K562 (cell line): Measurements from ENCODE around the gene NR6A1. TPM values are rescaled to one million over a fixed set of nuclear protein-coding genes. Genes with fewer than 3 reads are reported as not detected.

ENCODE experiments used
- ATAC-seq: fragments of 200-7000 bp; cut with Tn5 transposase; 3 replicates; pipeline ENCODE4 v1.9.1; 2020; ENCODE audit warnings: moderate library complexity
- BruUV-seq: library from RNA; stranded (reverse); fragments of 400-500 nt; replicated peaks from 2 replicates; lab custom pipeline; 2021; lab: Mats Ljungman, UMichigan
- CTCF ChIA-PET: fragments of 300-600 bp; formaldehyde crosslinking; extraction: SDS; loops from one replicate; lab custom pipeline; 2021; ENCODE audit warnings: low intra/inter-chr PET ratio; lab: Yijun Ruan, JAX
- POLR2A ChIA-PET: fragments of 300-600, 350-650 bp; sonication (Branson Sonifier 250); formaldehyde crosslinking; extraction: SDS; loops from one replicate; lab custom pipeline; 2021; ENCODE audit warnings: antibody characterized with exemption, inconsistent platforms; lab: Yijun Ruan, JAX
- DNase-seq, 4 experiments: peaks; one replicate each; pipeline versions ENCODE4 v3.0.0 to v3.0.0-alpha.2; 2011 to 2018; ENCODE audit warnings: low spot score in 3 of 4, mixed read lengths in 3 of 4; ENCODE audit errors: extremely low read depth in 1 of 4
- FAIRE-seq: peaks from 2 replicates; lab custom pipeline; 2011; peaks lifted over from hg19 to GRCh38; lab: Jason Lieb, UNC
- H2AFZ ChIP-seq: 2 replicates; pipeline ENCODE4 v1.6.0; 2011; ENCODE audit warnings: low read depth, low read length, control low read depth, inconsistent platforms
- H3K27ac ChIP-seq: fragments of 200-600 bp; 3 replicates; pipeline ENCODE4 v1.8.0; 2011; ENCODE audit warnings: low read depth, mild to moderate bottlenecking, control low read depth, inconsistent platforms, low read length, moderate library complexity, mixed read lengths; ENCODE audit errors: extremely low read depth
- H3K27me3 ChIP-seq, 2 experiments: fragments of 300-600 bp in 1 of 2; 2 replicates in 1 of 2; 3 replicates in 1 of 2; pipeline versions ENCODE4 v1.6.0 to v1.8.0; 2011; ENCODE audit warnings: inconsistent platforms in 2 of 2, low read length in 2 of 2, mild to moderate bottlenecking in 1 of 2, mixed read lengths in 1 of 2, moderate library complexity in 1 of 2; ENCODE audit not compliant: control insufficient read depth in 2 of 2, insufficient read depth in 2 of 2
- H3K36me3 ChIP-seq: fragments of 300-600 bp; 3 replicates; pipeline ENCODE4 v1.8.0; 2011; ENCODE audit warnings: mild to moderate bottlenecking, low read length, inconsistent platforms; ENCODE audit not compliant: control insufficient read depth, insufficient read depth
- H3K4me1 ChIP-seq, 2 experiments: fragments of 200-600 bp in 1 of 2; replicated peaks in 1 of 2; 2 replicates in 1 of 2; 3 replicates in 1 of 2; pipeline versions ENCODE4 v1.5.1 to v1.8.0; 2011; ENCODE audit warnings: inconsistent platforms in 2 of 2, low read length in 2 of 2, mild to moderate bottlenecking in 1 of 2, mixed read lengths in 1 of 2, moderate library complexity in 1 of 2; ENCODE audit not compliant: control insufficient read depth in 2 of 2, insufficient read depth in 2 of 2
- H3K4me2 ChIP-seq: 2 replicates; pipeline ENCODE4 v1.6.1; 2011; ENCODE audit warnings: low read length, control low read depth, inconsistent platforms, mixed read lengths; ENCODE audit not compliant: insufficient read depth
- H3K4me3 ChIP-seq: fragments of 200-600 bp; sonication (generic), shearing (Covaris generic); 2 replicates; pipeline ENCODE4 v1.5.1; 2016; ENCODE audit warnings: control low read depth, inconsistent platforms
- H3K79me2 ChIP-seq: fragments of 200-600 bp; 3 replicates; pipeline ENCODE4 v1.8.0; 2011; ENCODE audit warnings: low read length, inconsistent platforms; ENCODE audit not compliant: control insufficient read depth, insufficient read depth
- H3K9ac ChIP-seq, 2 experiments: 2 replicates each; pipeline versions ENCODE4 v1.6.0 to v1.6.1; 2011; ENCODE audit warnings: low read depth in 2 of 2, low read length in 2 of 2, control low read depth in 1 of 2, inconsistent platforms in 1 of 2, mild to moderate bottlenecking in 1 of 2, mixed read lengths in 1 of 2; ENCODE audit not compliant: insufficient read depth in 1 of 2
- H3K9me1 ChIP-seq: one replicate; pipeline ENCODE4 v1.6.0; 2011; ENCODE audit warnings: inconsistent platforms, mild to moderate bottlenecking, low read length, moderate library complexity; ENCODE audit not compliant: control insufficient read depth, insufficient read depth
- H3K9me3 ChIP-seq: replicated peaks from 2 replicates; pipeline ENCODE4 v1.5.1; 2011; ENCODE audit warnings: low read depth, low read length, inconsistent platforms; ENCODE audit not compliant: control insufficient read depth, insufficient read depth
- H4K20me1 ChIP-seq: replicated peaks from 2 replicates; pipeline ENCODE4 v1.6.1; 2011; ENCODE audit warnings: low read length, inconsistent platforms, mixed read lengths; ENCODE audit not compliant: control insufficient read depth, insufficient read depth
- ARID1B ChIP-seq: fragments of 450-650 bp; IDR thresholded peaks from 2 replicates; pipeline ENCODE4 v1.6.1; 2016; ENCODE audit warnings: antibody characterized with exemption, mild to moderate bottlenecking, inconsistent platforms
- CCAR2 ChIP-seq: fragments of 200-400 bp; formaldehyde crosslinking; IDR thresholded peaks from 2 replicates; pipeline ENCODE4 v1.6.1; 2017; ENCODE audit warnings: mild to moderate bottlenecking, low read depth, low read length
- CTCFL ChIP-seq: IDR thresholded peaks from 2 replicates; pipeline ENCODE4 v1.6.1; 2011; ENCODE audit warnings: borderline replicate concordance, low read depth, mild to moderate bottlenecking, moderate library complexity, low read length; ENCODE audit not compliant: insufficient read depth, poor library complexity, severe bottlenecking
- ELK3 ChIP-seq: fragments of 450-650 bp; formaldehyde crosslinking; IDR thresholded peaks from 2 replicates; pipeline ENCODE4 v1.4.0; 2020; ENCODE audit warnings: mild to moderate bottlenecking
- MXD1 ChIP-seq: fragments of 250-450 bp; sonication (Bioruptor Pico); IDR thresholded peaks from 2 replicates; pipeline ENCODE4 v1.8.0; 2021; ENCODE audit warnings: borderline replicate concordance, mild to moderate bottlenecking, moderate library complexity; ENCODE audit not compliant: poor library complexity, severe bottlenecking
- NR1H2 ChIP-seq: sonication (generic); formaldehyde crosslinking; IDR thresholded peaks from 2 replicates; pipeline ENCODE4 v1.4.0; 2020; ENCODE audit warnings: mild to moderate bottlenecking, missing genetic modification reagents
- POLR2AphosphoS2 ChIP-seq: IDR thresholded peaks from 2 replicates; pipeline ENCODE4 v1.6.1; 2012; ENCODE audit warnings: low read length, improper control_type of control experiment
- RBM17 ChIP-seq: fragments of 200-400 bp; formaldehyde crosslinking; IDR thresholded peaks from 2 replicates; pipeline ENCODE4 v1.6.1; 2017; ENCODE audit warnings: low read depth, mild to moderate bottlenecking, low read length, borderline replicate concordance
- SMAD2 ChIP-seq: fragments of 150-350 bp; IDR thresholded peaks from 2 replicates; pipeline ENCODE4 v1.6.1; 2014; ENCODE audit warnings: low read depth, mild to moderate bottlenecking, low read length
- TAL1 ChIP-seq: fragments of 450-650 bp; IDR thresholded peaks from 2 replicates; pipeline ENCODE4 v1.6.1; 2016; ENCODE audit warnings: mild to moderate bottlenecking
- TBL1XR1 ChIP-seq, 2 experiments: IDR thresholded peaks; 2 replicates each; pipeline ENCODE4 v1.6.1; 2012; ENCODE audit warnings: improper control_type of control experiment in 2 of 2, low read length in 2 of 2, mild to moderate bottlenecking in 1 of 2
- XRCC4 ChIP-seq: IDR thresholded peaks from one replicate; pipeline ENCODE4 v1.6.1; 2011; ENCODE audit not compliant: insufficient read depth, insufficient read length; ENCODE audit errors: extremely low read depth
- ZNF134 ChIP-seq: fragments of 250-450 bp; sonication (Bioruptor Pico); conservative IDR thresholded peaks from 2 replicates; pipeline ENCODE4 v1.4.0; 2020
- ZNF140 ChIP-seq: fragments of 250-450 bp; sonication (Bioruptor Pico); IDR thresholded peaks from 2 replicates; pipeline ENCODE4 v1.8.0; 2021; ENCODE audit warnings: moderate library complexity, mild to moderate bottlenecking, inconsistent platforms
- ZNF316 ChIP-seq: fragments of 450-650 bp; IDR thresholded peaks from 2 replicates; pipeline ENCODE4 v1.6.1; 2016
- ZNF696 ChIP-seq: fragments of 250-450 bp; sonication (Bioruptor Pico); conservative IDR thresholded peaks from 2 replicates; pipeline ENCODE4 v1.4.0; 2020; ENCODE audit warnings: mild to moderate bottlenecking, moderate library complexity
- ZNF699 ChIP-seq: fragments of 250-450 bp; sonication (Bioruptor Pico); IDR thresholded peaks from 2 replicates; pipeline ENCODE4 v1.8.0; 2021; ENCODE audit warnings: mild to moderate bottlenecking, moderate library complexity; ENCODE audit not compliant: insufficient replicate concordance
- ZSCAN32 ChIP-seq: fragments of 450-650 bp; formaldehyde crosslinking; IDR thresholded peaks from 2 replicates; pipeline ENCODE4 v1.4.0; 2020; ENCODE audit warnings: mild to moderate bottlenecking, moderate library complexity
- WGBS: fragments of 100-300 bp; shearing (Covaris generic); methylation state at CpG from one replicate; pipeline ENCODE4 v1.1.6; 2016; ENCODE audit warnings: low coverage, mixed read lengths; ENCODE audit not compliant: insufficient coverage; ENCODE audit errors: missing lambda C conversion rate; 5-methylcytosine and 5-hydroxymethylcytosine counted together
- in situ Hi-C: fragments of 300-500 bp; cut with MboI; formaldehyde crosslinking; loops from 4 replicates; pipeline ENCODE4 v1.15.0; 2018; ENCODE audit warnings: inconsistent platforms, mixed read lengths
- intact Hi-C: fragments of 100-400 bp; cut with micrococcal nuclease; formaldehyde crosslinking; loops from 2 replicates; pipeline ENCODE4 v1.14.2; 2022
- polyA plus RNA-seq, 8 experiments: library from polyadenylated mRNA; depleted of rRNA in 4 of 8; stranded (reverse) in 5 of 8; unstranded in 3 of 8; fragments of >200 nt; fragmentation: Nextera tagmentation in 2 of 8; fragmentation: Illumina TruSeq in 1 of 8; extraction: Ambion mirVana in 2 of 8; extraction: Trizol in 1 of 8; gene quantifications; 2 replicates each; pipeline versions ENCODE4 v1.2.1 to v1.2.3, GENCODE V29; 2011 to 2014; ENCODE audit warnings: inconsistent platforms in 1 of 8, missing spikeins in 1 of 8
- total RNA-seq, 7 experiments: library from RNA; depleted of rRNA in 6 of 7; stranded (reverse); fragments of >200 nt in 6 of 7; fragmentation: Illumina TruSeq in 2 of 7; extraction: Trizol in 2 of 7; gene quantifications; 2 replicates each; pipeline versions ENCODE4 v1.2.1 to v1.2.3, GENCODE V29; 2011 to 2021; ENCODE audit warnings: low replicate concordance in 1 of 7

The NR6A1 gene
- total and polyA plus RNA-seq, 9 of the 15 experiments (the other 6 are each of a cell fraction or from before 2014, with no cell fraction given) = 9.7 to 55.4 (median 28.3) TPM

- TF ChIP-seq XRCC4 (no peak), TAL1 (no peak), ZNF699 (CRISPR knock-in tag) (no peak), SMAD2 (no peak), POLR2AphosphoS2 (no peak), CTCFL (no peak), ARID1B (no peak), CCAR2 (no peak)
Observed at GRCh38 chr9:124593200-124593599, 177.9 kb downstream of the NR6A1 start (continued).

GRCh38 chr9:124590889-124591641 is 180.0 kb downstream of the NR6A1 start:
- in situ Hi-C loops (no loop called here), intact Hi-C loops (no loop called here)
- peaks cover 40% of the 10 kb centered on the region for H3K79me2 ChIP-seq
- H3K27ac ChIP-seq = no peak overlapping the region
- ATAC-seq = 0 out of 3 replicates have a peak, but pooled peaks have one; percentile 16
- BruUV-seq = no TSS peak
- 56% methylated on average over 6 of the region's 6 CpGs for WGBS
- no peaks in the 10 kb centered on the region for H3K36me3 ChIP-seq
- no peaks in the 10 kb centered on the region for H3K27me3 ChIP-seq
- no peaks in the 10 kb centered on the region; the same call in 1 of the 2 replicates for H3K9me3 ChIP-seq
- ChIA-PET CTCF (no interaction called here), POLR2A (interaction anchor here (0.8 kb wide), 2 partner anchors 27 to 1892 kb away, joined by 3 to 4 read pairs; no protein-coding TSS in a partner anchor)
- peaks cover 7 to 31% of the 10 kb centered on the region in 2 experiments; a peak in 4 of 5 replicates for H3K4me1 ChIP-seq
- no peak overlapping the region for H3K4me3 ChIP-seq
- no peaks in the 10 kb centered on the region for H3K9me1 ChIP-seq
- no peaks in the 10 kb centered on the region; the same call in 1 of the 2 replicates for H4K20me1 ChIP-seq
- no peak for DNase-seq
- FAIRE-seq = no peak
- H2AFZ ChIP-seq = no peak overlapping the region
- H3K9ac ChIP-seq = no peak overlapping the region
- H3K4me2 ChIP-seq = no peak overlapping the region
- TF ChIP-seq ZNF140 (CRISPR knock-in tag) (no peak), NR1H2 (no peak), TBL1XR1 (IDR thresholded peaks at IDR 0.05; ENCODE audit: low read length in 2 of 2) (no peak), ZSCAN32 (CRISPR knock-in tag) (no peak), ZNF134 (no peak), CCAR2 (no peak), ZNF316 (no peak), ELK3 (no peak), ZNF696 (CRISPR knock-in tag) (no peak), RBM17 (no peak), MXD1 (CRISPR knock-in tag) (no peak)
